HG02885 (cell line): ENCODE measurements around the gene C9orf43.
"Not testable (repeated sequence)": the region's sequence is repeated elsewhere in the genome, so short reads cannot be mapped to it uniquely, and the experiment has no call there.

Experiments
- ATAC-seq: cut with Tn5 transposase; IDR thresholded peaks from one replicate; pipeline ENCODE4 v1.9.1; 2021; ENCODE audit warnings: mild to moderate bottlenecking; ENCODE audit not compliant: unreplicated experiment, poor library complexity

Gene C9orf43

DNA sequence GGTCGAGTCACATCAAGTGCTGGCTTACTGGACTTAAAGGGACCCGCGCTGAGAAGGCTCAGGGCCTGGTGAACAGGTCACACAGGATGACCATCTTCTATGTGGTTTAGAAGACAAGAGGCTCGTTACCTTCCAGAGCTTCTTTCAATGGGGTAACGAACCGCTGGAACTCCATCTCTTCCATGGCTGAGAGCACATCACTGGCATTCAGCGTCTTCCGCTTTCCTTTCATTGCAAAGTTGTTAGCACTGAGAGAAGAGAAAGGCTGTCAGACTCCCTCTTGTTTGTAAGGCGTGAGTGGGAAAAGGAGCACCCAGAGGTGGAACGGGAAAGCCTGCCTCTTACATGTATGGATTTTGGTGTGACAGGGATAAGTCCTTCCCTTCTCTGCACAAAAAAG lies 1.1 kb upstream of the C9orf43 start:
- no peak for ATAC-seq

DNA sequence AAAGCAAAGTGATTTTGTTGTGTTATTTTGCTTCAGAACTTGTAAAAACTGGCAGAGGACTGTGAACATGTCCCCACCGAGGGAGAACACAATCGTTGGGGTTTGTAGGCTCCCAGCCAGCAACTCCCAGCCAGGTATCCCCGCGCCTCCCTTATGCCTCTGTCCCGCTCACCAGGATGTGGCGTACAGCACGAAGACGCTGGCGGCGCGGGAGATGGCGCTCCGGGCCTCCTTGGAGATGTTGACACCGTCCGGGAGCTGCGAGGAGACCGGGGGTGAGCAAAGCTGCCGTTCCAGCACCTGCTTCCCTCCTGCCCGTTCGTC lies 702 bp upstream of the C9orf43 start:
- peak; percentile 4 for ATAC-seq

DNA sequence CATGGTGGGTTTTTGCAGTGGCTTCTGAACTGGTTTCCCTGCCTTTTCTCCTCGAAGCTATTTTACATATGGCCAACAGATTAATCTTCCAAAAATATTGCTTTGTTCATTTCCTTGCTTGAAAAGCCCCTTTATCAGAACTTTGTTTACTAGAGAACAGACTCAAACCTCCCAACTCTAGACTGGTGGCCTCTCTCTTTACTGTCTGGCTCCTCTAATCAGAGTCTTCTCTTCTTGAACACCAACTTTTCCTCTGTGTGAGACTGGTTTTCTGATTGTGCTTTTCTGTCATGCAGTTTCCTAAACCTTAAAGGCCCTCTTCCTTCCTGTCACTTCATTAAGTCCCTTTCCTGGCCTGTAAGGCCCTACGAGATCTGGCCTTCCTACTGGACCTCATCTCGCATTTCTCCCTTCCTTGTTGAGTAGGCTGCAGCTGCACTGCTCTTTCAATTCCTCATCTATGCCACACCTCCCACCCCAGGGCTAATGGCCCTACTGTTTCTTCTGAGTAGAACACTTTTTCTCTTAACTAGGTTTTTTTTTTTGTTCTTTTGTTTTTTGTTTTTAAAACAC lies 5.7 kb downstream of the C9orf43 start:
- ATAC-seq: peak; percentile 97

DNA sequence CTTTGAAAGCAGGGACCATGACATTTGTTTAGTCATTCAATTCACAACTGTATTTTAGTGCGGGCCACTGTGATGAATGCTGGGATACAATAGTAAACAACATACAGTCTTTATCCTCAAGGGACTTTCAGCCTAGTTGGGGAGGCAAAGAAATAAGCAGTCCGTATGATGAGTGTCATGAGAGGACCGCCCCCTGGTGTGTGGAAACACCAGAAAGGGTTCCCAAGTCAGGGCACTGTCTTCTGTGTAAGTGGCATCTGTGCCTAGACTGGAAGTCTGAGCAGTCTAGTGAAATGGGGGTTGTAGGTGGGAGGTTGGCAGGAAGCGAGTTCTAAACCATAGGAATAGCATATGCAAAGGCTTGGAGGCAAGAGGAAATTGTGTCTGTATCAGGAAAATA lies 6.8 kb downstream of the C9orf43 start:
- no peak for ATAC-seq

DNA sequence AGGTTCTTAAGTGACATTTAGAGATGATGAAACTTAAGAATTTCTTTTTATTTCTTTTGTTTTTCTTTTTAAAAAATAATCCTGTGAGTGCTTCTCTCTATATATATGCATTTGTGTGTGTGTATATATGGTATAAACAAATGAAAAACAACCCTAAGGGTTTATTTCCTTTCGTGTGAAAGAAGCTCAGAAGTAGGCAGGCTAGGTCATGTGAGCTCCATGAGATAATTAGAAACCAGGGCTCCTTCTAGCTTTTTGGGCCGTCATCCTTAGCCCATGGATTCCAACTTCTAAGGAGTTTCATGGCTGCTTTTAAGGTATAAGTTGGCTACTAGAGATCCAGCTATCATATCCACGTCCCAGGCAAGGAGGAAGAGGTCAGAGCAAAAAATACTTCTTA lies 11.2 kb downstream of the C9orf43 start:
- no peak for ATAC-seq

DNA sequence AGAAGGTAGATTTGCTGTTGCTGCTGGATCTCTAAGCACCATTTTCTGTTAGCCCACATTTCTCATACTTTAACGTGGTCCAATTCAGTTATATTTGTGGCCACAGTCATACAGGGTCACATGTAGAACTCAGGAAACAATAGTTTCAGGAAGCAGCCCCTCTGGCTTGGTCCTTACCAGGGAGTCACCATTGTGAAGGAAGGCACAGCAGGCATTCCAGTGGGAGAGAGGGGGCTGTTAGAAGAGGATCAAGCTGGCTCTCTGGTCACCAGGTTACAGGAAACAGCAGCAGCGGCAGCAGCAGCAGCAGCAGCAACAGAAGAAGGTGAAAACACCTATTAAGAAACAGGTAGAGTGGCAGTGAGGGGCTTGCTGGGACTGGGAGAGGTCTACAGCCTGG lies 14.5 kb downstream of the C9orf43 start:
- no peak for ATAC-seq

DNA sequence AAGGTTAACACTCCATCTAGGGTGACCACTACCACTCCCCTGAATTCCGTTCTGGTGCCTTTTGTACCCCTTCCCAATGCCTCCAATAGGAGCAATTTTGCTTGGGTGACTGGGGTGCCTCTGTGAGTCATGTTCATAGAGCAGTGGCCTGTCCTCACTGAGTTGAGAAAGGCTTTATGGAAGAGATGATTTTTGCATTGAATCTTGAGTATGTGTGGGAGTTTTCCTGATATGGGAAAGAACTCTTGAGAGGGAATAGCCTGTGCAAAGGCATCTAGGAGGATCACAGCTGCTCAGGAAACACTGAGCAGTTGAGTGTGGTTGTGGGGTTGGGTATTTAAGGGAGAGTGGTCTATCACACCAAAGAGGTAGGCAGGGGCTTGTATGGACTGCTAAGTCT lies 16.2 kb downstream of the C9orf43 start:
- no peak for ATAC-seq

DNA sequence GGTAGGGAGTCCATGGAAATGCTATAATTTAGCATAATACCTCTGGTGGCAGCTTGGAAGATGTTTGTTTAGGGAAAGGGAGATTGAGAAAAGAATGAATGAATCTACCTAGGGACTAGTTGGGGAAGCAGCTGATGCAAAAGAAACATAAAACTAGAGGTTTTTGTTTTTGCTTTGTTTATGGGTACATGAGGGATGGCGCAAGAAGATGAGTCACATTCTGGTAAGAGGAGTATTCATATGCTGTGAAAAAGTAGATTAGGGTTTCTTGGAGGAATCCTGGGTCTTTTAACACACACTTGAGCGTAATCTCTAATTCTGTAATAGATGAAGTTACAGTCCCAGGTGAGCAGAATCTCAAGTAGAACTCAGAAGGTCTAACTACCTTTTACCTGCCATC lies 17.1 kb downstream of the C9orf43 start:
- ATAC-seq: no peak

DNA sequence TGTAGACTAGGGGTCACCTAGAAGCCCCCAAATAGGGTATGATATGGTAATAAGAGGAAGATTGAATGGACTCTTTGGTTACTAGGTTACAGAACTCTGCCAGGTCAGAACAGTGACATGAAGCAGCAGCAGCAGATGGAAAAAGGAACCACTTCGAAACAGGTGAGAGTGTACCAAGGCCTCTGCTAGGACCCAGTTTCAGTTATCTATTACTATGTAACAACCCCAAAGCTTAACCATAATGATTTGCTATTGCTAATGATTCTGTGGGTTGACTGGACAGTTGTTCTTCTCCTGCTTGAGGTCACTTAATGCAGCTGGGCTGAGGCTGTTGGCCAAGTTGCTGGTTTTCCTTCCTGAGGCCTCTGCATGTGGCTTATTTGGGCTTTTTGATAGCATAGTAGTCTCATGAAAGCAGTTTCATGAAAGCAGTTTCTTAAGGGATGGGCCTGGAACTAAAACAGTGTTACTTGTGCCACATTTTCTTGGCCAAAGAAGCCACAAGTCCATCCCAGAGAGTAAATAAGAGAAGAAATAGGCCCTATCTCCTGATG lies 17.6 kb downstream of the C9orf43 start:
- no peak for ATAC-seq

DNA sequence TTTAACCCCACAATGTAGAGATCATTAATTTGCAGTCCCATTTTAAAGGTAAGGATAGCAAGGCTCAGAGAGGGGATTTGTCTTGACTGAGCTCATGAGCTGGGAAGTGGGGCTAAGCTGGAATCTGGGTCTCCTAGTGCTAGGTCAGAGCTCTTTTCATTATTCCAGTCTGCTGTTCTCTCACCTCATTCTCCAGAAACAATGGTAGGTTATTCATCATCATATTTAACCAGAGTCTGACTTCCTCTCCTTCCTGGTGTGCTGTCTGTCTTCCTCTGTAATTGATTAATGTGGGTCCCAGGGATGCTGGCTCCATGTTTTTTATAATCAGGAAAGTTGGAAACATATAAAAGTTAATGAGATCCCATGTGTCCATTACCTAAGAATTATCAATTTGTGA lies 20.6 kb downstream of the C9orf43 start:
- no peak for ATAC-seq

DNA sequence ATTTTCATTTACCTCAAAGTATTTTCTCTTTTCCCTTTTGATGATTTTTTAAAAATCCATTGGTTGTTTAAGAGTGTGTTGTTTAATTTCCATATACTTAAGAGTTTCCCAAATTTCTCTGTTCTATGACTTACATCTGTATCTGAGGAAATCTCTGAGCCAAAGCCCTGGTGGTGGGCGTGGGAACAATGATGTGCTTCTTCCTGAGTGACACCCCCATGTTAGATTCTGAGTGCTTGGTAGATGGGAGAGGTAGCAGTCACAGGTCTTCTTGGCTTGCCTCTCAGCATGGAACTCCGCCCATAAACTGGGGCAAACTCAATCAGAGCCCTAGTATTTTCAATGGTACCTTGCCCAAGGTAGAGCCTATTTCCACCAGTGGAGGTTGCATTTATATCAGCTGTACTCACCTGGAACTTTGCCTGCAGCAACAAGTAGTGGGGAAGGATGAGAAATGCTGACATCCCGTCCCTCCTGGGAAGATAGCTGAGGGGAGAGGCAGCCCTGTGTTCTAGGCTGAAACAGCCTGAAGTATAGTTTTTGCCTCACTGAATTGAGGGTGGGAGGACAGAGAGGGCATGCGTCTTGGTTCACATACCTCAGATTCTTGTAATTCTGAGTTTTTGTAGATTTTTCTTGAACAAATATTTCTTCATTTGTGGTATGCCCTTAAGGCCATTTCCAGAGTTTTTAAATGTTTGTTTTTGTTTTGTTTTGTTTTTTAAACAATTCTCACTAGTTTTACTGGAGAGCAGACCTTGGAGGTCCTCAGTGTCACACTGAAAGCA lies 26.4 kb downstream of the C9orf43 start:
- no peak for ATAC-seq

DNA sequence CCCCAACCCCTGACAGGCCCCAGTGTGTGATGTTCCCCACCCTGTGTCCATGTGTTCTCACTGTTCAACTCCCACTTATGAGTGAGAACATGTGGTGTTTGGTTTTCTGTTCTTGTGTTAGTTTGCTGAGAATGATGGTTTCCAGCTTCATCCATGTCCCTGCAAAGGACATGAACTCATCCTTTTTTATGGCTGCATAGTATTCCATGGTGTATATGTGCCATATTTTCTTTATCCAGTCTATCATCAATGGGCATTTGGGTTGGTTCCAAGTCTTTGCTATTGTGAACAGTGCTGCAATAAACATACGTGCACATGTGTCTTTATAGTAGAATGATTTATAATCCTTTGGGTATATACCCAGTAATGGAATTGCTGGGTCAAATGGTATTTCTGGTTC lies 27.2 kb downstream of the C9orf43 start:
- ATAC-seq: not testable (repeated sequence)

DNA sequence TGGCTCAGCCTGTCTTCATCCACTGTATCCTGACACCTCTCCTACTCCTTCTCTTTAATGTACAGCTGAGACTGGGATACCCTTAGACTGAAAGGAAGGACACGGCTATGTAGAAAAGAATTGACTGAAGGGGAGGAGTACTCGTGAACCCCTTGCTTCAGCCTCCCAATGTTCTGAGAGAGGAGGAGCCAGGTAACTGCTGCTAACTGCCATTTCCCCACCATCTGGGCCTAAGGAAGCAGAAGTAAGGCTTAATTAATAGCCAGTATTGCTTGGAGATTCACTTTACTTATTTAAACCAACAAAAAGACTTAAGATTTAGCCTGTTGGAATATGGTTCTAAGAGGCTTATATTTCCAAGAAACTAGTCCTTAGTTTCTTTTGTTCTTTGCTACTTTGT lies 34.2 kb downstream of the C9orf43 start:
- ATAC-seq: no peak

DNA sequence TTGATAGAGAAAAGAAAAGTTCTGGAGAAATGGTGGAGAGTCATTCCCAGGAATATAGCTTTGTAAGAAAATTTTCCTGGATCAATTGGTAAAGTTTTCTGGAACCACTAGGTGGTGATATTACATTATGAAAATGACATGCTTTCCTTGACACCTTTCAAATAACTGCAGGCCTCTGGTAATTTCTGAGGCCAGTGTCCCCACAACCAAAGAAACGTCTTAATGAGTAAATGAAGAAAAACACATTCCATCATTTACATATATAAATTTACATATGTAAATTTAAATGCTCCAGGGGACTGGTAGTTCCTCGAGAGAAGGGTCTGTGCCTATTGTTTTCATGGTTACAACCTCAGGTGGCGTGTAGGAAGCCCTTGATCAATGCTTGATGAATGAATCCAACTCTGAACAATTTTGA lies 35.8 kb downstream of the C9orf43 start:
- ATAC-seq: no peak

DNA sequence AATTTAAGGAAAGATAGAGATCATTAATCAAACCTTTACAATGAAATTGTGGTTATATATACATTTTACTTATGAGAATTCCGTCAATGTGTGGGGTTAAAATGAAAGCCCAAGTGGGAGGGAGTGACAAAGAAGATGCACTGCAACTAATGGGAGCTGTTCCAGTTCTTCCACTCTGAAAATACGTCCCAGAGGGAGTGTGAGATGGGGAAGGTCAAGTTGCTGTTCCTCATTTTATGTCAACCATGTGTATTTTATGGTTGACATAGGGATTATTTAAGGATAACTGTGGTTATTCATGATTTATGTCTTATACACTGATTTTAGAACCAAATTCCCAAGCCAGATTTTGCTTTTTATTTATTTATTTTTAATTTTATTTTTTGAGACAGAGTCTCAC lies 38.8 kb downstream of the C9orf43 start:
- no peak for ATAC-seq

DNA sequence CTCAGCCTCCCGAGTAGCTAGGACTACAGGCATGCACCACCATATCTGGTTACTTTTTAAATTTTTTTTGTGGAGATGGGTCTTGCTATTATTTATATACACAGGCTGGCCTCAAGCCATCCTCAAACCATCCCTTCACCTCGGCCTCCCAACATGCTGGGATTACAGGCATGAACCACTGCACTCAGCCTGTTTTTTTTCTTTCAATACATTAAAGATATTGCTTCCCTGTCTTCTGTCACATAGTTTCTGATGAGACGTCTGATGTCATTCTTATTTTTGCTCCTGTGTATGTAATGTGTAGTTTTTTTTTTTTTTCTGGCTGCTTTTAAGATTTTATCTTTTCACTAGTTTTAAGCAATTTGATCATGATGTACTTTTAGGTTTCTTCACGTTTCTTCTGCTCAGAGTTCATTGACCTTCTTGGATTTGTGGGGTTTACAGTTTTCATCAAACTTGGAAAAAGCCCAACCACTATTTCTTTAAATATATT lies 41.6 kb downstream of the C9orf43 start:
- no peak for ATAC-seq

DNA sequence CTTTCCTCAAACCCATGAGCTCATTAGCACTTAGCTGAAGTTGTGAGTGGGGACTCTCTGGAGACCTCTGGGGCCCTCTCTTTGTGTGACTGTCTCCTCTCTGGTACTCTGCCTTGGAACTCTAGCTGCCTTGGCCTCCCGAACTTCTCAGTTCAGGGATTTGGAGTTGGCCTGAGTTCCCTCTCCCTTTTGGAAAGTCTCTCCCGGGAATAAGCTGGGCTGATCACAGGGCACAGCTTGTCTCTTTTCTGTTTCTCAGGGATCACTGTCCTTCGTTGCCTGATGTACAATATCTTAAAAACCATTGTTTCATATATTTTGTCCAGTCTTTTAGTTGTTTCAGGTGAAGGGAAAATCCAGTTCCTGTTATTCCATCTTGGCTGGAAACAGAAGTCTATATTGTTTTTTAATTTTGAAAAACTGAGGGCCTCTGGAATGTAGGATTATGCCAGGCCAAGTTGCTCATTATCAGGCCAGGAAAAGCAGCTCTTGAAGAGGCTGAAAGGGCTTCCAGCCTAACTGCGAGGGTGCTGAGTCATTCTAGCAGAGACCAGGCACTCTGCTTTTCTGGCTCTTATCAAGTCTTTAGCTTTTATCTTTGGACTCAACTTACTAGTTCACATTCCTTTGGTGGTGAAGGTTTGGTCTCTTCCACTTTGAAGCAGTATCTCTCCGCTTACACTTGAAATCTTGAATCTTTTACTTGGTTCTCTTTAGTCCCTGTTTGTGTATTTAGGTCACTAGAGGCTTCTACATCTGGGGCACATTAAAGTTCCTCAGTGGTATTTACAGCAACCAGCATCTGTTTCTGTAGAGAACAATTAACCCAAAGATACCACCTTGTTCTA lies 44.6 kb downstream of the C9orf43 start:
- ATAC-seq: no peak

DNA sequence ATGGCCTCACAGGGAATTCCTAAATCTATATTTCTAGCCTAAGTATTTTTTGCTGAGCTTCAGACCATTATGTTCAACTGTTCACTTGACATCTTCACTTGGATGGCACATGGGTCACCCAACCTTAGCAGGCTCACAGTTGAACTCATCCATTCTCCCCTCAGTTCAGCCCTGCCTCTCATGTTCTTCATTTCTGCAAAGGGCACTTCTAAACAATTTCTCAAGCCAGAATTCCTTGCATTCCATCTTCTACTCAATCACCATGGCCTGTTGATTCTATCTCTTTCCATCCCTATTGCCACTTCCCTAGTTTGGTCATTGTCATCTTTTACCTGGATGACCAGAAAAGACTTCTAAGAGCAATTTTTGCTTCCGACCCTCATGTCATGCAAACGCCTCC lies 45.7 kb downstream of the C9orf43 start:
- ATAC-seq: no peak

DNA sequence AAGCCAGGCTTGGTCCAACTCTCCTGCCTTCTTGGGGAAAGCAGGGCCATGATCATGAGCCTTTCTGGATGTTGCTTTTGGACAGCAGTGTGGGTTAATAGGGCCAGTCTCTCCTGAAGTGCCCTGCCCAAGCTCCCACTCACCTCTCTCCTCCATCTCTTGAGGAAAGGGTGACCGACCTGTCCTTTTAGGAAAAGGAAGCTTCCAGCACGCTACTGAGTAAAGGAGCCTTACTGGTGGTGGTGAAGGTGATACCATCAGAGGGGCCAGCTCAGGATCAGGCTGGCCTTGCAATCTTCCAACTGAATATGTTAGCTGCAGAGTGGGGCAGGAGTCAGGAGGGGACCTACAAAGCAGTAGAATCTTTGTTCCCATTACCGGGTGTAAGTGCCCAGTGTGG lies 50.7 kb downstream of the C9orf43 start:
- no peak for ATAC-seq

DNA sequence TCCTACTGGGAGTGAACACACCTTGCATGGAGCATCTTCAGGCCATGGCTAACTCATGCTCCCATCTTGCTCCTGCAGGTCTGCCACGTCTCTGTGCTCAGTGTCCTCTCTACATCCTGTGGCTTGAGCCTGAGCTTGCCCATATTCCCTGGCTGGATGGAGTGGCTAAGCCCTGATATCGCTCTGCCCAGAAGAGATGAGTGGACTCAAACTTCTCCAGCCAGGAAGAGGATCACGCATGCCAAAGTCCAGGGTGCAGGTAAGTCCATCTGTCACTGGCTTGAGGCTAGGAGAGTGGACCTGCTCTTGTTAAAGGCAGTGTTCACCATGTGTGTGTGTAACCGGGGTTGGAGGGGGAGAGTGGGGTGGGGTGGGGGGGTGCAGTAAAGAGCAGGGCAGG lies 51.4 kb downstream of the C9orf43 start:
- ATAC-seq: no peak

DNA sequence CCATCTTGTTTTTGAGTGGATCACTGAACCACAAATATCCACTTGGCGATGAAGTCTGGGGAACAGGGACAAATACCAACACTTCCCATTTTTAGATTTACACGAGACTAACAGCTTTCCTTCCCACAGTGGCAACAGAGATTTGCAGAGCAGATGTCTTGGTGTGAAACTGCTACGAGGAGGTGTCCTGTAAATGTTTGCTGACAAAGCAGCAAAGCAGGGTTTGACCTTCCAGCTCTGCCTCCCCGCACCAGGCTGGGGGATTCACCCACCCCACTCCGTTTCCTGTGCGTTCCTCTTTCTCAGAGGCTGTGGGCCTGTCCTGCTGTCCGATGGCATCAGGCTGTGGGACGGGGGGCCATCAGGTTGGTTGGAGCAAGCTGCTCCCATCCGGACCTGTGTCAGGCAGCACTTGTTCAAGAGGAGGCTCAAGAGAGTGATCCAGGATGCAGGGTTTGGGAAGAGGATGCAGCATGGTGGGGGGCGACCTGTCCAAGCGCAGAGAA lies 52.3 kb downstream of the C9orf43 start:
- no peak for ATAC-seq
